Forelimb muscle (tissue), 1 donor: ENCODE data around the gene CLMN. TPM values are rescaled to one million over a fixed set of nuclear protein-coding genes. Genes with fewer than 3 reads are reported as not detected.
A peak's percentile ranks its signal among the peaks of the same experiment; 100 is the strongest.

Source experiments
- DNase-seq: peaks from one replicate; pipeline ENCODE4 v3.0.0-alpha.2; 2013; ENCODE audit warnings: low read depth
- polyA plus RNA-seq: library from polyadenylated mRNA; unstranded; fragments of 120-200 nt; gene quantifications from one replicate; pipeline ENCODE4 v1.2.1, GENCODE V29; 2013; ENCODE audit not compliant: insufficient read length

The CLMN gene
- polyA plus RNA-seq, 1 donor: 2.5 TPM

GRCh38 chr14:95240859-95241813 lies 78.6 kb downstream of the CLMN start:
- DNase-seq: no peak

- no peak for DNase-seq
Measured at GRCh38 chr14:95238487-95239298, 81.0 kb downstream of the CLMN start.

- no peak for DNase-seq
Measured at GRCh38 chr14:95237958-95238340, 81.8 kb downstream of the CLMN start.

GRCh38 chr14:95237121-95237957 lies 82.4 kb downstream of the CLMN start:
- no peak for DNase-seq

- DNase-seq: no peak
Measured at GRCh38 chr14:95236221-95236620, 83.5 kb downstream of the CLMN start.

GRCh38 chr14:95235767-95236166 lies 83.9 kb downstream of the CLMN start:
- no peak for DNase-seq

- no peak for DNase-seq
Measured at GRCh38 chr14:95235351-95235750, 84.4 kb downstream of the CLMN start.

- DNase-seq: no peak
Measured at GRCh38 chr14:95234426-95234825, 85.3 kb downstream of the CLMN start.

GRCh38 chr14:95233702-95234241 lies 85.9 kb downstream of the CLMN start:
- no peak for DNase-seq

- no peak for DNase-seq
Measured at GRCh38 chr14:95232894-95233584, 86.7 kb downstream of the CLMN start.

- DNase-seq: no peak
Measured at GRCh38 chr14:95231966-95232633, 87.6 kb downstream of the CLMN start.

GRCh38 chr14:95229749-95230148 lies 90.0 kb downstream of the CLMN start:
- no peak for DNase-seq

GRCh38 chr14:95228240-95228639 lies 91.5 kb downstream of the CLMN start:
- DNase-seq: no peak

- no peak for DNase-seq
Measured at GRCh38 chr14:95227279-95227860, 92.3 kb downstream of the CLMN start.

GRCh38 chr14:95226801-95227200 lies 92.9 kb downstream of the CLMN start:
- no peak for DNase-seq

- DNase-seq: no peak
Measured at GRCh38 chr14:95225251-95225887, 94.3 kb downstream of the CLMN start.

GRCh38 chr14:95222870-95223398 lies 96.8 kb downstream of the CLMN start:
- no peak for DNase-seq

GRCh38 chr14:95222151-95222631 lies 97.5 kb downstream of the CLMN start:
- peak; percentile 63 for DNase-seq

GRCh38 chr14:95221531-95221930 lies 98.2 kb downstream of the CLMN start:
- no peak for DNase-seq
